Renal cortical epithelial cell (primary cell): ENCODE results near the gene DCC. TPM values are rescaled to one million over a fixed set of nuclear protein-coding genes. Genes with fewer than 3 reads are reported as not detected.

Experiments
- DNase-seq: peaks from one replicate; pipeline ENCODE4 v3.0.0-alpha.2; 2011; ENCODE audit warnings: low read depth
- total RNA-seq: library from RNA; depleted of rRNA; stranded (reverse); fragments of >200 nt; gene quantifications from 2 replicates; pipeline ENCODE4 v1.2.3, GENCODE V29; 2014

Gene DCC
- total RNA-seq, 1 donor from 2014 or later = not detected

DNA sequence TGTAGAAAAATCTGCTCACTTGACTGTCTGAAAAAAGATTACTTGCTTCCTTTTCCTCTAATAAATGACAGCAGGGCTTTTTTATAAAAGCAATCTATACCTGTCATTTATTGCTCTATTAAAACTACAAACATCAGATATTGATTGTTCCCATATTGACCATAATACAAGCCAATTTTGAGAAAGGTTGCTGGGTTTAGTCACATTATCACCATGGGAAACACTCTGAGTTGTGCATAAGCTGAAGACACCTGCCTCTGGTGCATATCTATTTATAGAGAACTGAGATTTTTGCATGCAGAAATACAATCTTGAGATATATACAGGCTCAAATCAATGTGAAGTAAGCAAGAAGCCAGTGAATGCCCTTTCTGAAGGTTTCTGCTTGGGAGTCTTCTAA is 853.9 kb downstream of the DCC start:
- no peak for DNase-seq

DNA sequence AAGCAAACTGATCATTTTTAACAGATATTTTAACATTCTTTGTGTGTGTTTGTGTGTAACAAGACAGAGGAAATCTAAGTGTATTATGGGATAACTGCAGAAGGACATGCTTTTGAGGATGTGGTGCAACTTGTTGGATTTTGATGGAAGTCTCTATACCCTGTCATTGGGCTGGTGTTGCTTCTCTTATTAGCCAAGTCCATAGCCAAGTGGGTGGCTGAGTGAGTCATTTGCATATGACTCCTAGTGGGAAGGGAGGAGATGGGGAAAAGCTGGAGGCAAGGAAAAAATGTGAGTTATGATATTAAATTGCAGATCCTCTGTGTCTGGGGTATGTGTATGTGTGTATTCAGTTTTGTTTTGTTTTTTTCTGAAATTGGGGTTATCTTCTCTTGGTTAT is 879.9 kb downstream of the DCC start:
- no peak for DNase-seq

DNA sequence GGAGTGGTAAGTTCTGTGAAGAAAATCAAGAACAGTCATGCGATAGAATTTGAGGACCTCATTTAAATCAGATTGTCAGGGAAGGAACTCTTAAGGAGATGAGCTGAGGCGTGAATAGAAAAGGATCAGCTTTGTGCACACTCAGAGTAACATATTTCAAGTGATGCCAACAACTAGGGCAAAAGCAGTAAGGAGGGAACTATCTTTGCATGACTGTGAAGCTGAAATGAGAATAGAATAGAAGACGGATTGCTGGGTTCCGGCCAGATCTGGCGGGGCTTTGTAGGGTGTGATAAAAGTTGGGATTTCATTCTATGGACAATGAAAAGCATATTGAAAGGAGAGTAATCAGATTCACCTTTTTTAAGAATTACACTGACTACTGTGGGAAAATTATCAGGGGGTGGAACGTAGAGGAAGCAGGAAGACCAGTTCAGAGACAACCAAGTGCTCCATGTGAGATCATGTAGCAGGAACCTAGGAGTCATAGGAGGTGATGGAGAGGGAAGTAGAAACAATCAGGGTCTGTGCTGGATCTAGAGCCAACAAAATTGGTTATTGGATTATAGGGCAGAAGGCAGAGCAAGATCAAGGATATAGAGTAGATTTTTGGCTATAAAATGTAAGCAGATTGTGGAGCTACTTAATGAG is 884.3 kb downstream of the DCC start:
- no peak for DNase-seq

- no peak for DNase-seq
Measured at GRCh38 chr18:53225567-53226325, 885.7 kb downstream of the DCC start.

DNA sequence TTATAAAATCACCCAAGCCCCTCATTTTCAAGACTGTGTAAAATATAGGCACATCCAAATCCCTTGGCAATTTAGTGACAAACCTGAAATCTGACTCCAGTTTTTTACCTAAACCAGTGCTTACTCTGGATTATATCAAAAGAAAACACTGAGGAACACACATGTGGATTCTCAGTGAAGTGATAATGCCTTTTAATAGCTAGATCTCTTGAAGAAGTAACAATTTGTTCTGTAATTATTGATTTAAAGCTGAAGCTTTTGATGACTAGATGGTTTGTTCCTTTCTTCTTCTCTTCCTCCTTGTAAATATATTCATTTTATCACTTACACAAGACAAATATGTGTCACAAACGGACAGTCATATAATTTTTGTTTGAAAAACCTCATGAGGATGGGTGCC is 894.6 kb downstream of the DCC start:
- DNase-seq = no peak

DNA sequence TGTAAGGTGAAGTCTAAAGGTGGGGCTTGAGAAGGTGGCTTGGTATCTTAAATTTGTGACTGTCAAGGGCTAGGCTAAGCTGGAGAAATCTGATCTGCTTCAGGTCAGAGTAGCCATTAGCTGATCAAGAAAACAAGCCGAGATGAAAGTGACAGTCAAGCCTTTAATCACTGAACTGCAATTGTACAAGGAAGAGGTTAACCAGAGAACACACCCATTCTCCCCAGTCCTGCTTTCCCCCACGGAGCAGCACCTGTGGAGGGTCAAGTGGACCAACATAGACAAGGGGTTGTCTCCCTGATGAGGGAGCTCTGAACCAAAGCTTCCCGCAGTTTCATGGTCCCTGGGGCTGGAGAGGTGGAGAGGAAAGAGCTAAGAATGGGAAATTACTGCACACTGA is 901.2 kb downstream of the DCC start:
- DNase-seq = no peak

DNA sequence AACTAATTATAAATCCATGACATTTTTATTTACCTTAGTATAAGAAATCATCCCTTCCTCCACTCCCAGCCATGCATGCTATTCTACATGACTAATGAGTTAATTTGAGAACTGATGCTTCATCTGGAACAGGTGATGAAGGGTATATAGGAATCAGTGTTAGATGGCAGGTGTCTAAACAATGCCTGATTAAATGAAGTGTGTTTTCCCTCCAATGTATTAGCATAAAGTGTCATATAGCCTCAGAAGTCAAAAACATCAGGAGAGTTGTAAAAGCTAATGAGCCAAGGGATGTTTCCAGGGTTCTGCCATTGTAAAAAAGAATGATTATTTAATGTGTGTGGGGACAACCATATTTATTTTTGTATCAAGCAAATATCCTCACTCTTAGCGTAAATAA is 913.8 kb downstream of the DCC start:
- no peak for DNase-seq

GRCh38 chr18:53254265-53254664 is 914.3 kb downstream of the DCC start:
- DNase-seq = no peak

GRCh38 chr18:53261241-53261640 is 921.2 kb downstream of the DCC start:
- DNase-seq = no peak

DNA sequence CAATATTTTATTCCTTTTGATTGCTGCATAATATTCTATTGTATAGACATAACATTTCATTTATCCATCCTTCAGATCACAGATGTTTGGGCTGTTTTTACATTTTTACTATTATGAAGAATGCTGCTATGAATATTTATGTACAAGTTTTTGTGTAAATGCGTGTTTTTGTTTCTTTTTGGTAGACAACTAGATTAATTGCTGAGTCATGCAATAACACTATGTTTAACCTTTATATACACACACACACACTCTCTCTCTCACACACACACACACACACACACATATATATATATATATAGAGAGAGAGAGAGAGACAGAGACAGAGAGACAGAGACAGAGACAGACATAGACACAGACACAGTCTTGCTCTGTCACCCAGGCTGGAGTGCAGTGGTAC is 926.9 kb downstream of the DCC start:
- no peak for DNase-seq

- DNase-seq = no peak
Measured at GRCh38 chr18:53268455-53268854, 928.5 kb downstream of the DCC start.

DNA sequence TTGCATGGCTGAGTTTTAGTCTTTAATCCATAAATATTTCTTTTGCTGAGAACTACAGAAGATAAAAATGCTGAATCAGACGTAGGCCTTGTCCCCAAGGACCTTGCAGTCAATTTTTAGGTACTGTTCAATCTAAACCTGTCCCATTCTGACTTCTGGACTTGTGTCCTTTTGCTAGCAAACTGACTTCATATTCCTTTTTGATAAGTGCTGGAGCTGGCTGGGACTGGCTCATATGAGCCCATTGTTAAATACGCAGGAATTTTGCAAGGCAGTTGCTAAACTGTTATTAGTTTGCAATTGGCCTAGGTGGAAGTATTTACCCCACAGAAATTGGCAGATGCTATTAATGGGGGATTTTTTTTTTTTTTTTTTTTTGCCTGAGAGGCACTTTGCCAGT is 941.4 kb downstream of the DCC start:
- no peak for DNase-seq

DNA sequence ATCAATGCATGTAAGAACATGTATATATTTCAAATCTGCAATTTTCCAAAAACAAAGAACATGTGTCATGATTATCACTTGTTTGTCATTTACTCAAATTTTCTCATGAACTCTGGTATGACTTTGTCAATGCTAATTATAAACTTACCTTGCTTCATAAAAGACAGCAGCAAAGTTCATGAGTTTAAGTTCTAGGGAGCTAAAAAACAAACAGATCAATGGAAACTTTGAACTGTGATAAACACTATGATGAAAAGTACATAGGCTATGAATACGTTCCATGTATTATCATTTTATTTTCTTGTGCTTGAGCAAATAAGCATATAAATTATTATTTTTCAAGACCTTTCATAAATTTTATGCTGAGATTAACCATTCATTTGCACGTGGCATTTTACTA is 943.7 kb downstream of the DCC start:
- DNase-seq = no peak

GRCh38 chr18:53305461-53305860 is 965.5 kb downstream of the DCC start:
- DNase-seq = no peak

GRCh38 chr18:53319628-53320027 is 979.6 kb downstream of the DCC start:
- DNase-seq = no peak

DNA sequence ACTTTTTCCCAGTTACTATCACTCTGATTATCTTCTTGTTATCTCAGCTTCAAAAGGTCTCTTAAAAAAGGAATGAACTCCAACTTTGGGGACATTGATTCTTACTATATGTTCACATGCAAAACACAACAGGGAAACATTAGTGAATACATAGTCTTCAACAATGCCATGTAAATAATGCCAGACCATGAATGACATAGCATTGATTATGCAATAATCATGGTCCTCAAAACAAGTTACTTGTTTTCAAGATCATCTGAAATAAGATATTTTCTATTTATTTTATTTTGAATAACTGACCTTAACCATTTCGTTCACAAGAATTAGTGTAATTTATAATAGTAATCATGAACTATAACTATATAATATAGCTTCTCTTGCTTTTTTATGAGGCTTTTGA is 982.2 kb downstream of the DCC start:
- no peak for DNase-seq

DNA sequence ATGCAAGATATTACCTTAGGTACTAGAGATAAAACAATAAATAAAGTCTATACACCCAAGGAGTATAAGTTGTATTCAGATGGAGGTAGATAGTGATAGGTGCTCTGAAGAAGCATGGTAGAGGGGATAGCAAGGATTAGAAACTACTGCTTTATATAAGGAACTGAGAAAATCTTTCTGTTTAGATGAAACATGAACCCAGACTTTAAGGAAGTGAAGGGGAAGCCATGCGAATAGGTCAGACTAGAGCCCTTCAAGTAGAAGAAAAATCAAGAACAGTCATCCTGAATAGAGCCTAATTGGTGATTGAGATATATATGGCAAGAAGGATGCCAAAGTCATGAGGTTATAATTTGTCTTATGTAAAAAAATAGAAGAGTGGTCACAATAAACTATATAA is 984.4 kb downstream of the DCC start:
- DNase-seq = no peak

- DNase-seq = no peak
Measured at GRCh38 chr18:53360501-53361443, 1020.8 kb downstream of the DCC start.

DNA sequence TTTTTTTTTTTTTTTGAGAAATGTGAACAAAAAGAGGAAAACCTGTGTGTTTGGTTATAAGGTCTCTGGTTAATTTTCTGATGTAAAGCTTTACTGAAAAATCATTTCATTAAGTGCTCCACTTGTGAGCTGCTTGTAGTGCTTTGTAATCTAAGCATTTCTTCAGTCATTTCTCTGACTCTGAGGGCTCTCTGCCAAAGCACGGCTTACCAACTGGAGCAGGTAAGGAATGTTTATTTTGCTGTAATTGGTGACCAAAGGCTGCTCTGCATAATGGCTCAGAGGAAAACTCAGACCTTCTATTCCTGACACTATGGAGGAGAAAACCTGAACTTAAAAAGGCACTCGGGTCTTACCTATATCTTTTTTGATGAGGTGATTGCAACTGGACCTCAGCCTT is 1035.6 kb downstream of the DCC start:
- DNase-seq = peak; percentile 76

DNA sequence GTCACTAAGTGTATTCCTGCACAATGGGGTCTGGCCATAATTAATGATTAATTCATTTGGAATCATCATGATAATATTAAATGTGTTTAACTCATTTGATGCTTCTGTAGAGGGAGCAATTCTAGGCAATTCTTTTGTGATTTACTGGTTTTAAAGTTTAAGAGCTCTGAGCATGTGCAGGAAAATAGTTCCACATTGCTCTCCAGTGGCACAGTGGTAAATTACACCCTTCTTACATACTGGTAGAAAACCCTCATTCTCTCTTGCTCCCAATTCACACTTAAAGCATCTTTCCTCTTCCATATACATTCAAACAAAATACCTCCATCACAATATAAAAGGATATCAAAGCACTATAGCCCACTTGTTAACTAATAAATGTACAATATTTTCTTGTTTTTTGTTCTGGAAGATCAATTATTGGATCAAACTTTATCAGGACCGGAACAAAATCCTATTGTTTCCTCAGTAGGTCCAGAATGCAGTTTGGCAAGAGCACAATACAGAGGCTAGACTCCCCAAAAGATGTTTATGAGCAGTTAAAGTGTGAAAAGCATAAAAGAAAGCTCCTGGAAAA is 1040.2 kb downstream of the DCC start:
- DNase-seq = peak; percentile 61

DNA sequence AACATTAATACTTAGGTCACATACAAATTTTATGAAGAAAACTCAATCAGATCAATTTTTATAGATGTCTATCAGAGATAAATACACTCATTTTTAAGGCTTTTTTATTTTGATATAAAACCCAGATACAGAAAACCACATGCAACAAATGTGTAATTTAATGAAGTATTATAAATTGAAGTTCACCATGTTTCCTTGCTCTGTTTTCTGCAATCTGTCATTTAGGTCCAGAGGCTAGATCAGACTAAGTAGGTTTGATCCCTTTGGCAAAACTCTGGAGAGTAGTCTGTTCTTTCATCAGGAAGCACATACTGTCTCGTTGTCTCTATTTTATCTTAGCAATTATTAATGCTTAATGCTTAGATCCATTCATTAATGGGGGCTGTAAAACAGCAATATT is 1042.9 kb downstream of the DCC start:
- DNase-seq = no peak

DNA sequence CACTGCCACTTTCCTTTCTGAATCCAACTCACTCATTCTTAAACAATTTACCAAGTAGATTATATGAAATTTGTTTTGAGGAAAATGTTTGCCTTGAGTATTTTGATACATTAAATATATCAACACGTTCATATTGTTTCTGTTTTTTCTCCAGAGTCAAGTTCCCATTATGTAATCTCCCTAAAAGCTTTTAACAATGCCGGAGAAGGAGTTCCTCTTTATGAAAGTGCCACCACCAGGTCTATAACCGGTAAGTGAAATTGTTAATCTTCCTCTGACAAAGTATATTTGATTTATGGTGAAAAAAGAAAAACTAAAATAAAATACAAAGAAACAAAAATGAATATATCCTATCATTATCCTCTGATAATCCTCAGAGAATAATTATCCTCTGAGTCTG is 1045.9 kb downstream of the DCC start:
- no peak for DNase-seq
